HG02763 (cell line): Measurements from ENCODE around the gene MED27.

ENCODE experiments used
- ATAC-seq: cut with Tn5 transposase; IDR thresholded peaks from one replicate; pipeline ENCODE4 v1.9.1; 2021; ENCODE audit warnings: mild to moderate bottlenecking, moderate library complexity; ENCODE audit not compliant: unreplicated experiment

Gene MED27

GRCh38 chr9:132001567-132001966, 78.1 kb downstream of the MED27 start:
- ATAC-seq, result no peak

- ATAC-seq, result no peak
Measured at GRCh38 chr9:132000659-132001058, 79.0 kb downstream of the MED27 start.

GRCh38 chr9:131999692-132000551, 79.7 kb downstream of the MED27 start:
- no peak for ATAC-seq

- ATAC-seq, result no peak
Measured at GRCh38 chr9:131997779-131998178, 81.9 kb downstream of the MED27 start.

GRCh38 chr9:131997076-131997475, 82.6 kb downstream of the MED27 start:
- no peak for ATAC-seq

GRCh38 chr9:131995382-131995781, 84.3 kb downstream of the MED27 start:
- no peak for ATAC-seq

GRCh38 chr9:131994364-131995125, 85.1 kb downstream of the MED27 start:
- ATAC-seq, result no peak

- ATAC-seq, result no peak
Measured at GRCh38 chr9:131992906-131993657, 86.6 kb downstream of the MED27 start.

- no peak for ATAC-seq
Measured at GRCh38 chr9:131987232-131987631, 92.4 kb downstream of the MED27 start.

GRCh38 chr9:131986576-131986975, 93.1 kb downstream of the MED27 start:
- no peak for ATAC-seq

- no peak for ATAC-seq
Measured at GRCh38 chr9:131986089-131986488, 93.6 kb downstream of the MED27 start.

GRCh38 chr9:131984564-131984963, 95.1 kb downstream of the MED27 start:
- ATAC-seq, result no peak

- no peak for ATAC-seq
Measured at GRCh38 chr9:131982671-131983239, 96.9 kb downstream of the MED27 start.

- no peak for ATAC-seq
Measured at GRCh38 chr9:131982102-131982501, 97.6 kb downstream of the MED27 start.

- ATAC-seq, result no peak
Measured at GRCh38 chr9:131981116-131981776, 98.4 kb downstream of the MED27 start.

GRCh38 chr9:131980267-131981016, 99.2 kb downstream of the MED27 start:
- ATAC-seq, result no peak

- ATAC-seq, result no peak
Measured at GRCh38 chr9:131977109-131977838, 102.4 kb downstream of the MED27 start.

GRCh38 chr9:131976157-131977108, 103.2 kb downstream of the MED27 start:
- ATAC-seq, result no peak
